GM12891 (cell line): Measurements from ENCODE around the gene EBF3.

ENCODE experiments used
- POLR2A ChIP-seq: IDR thresholded peaks from 2 replicates; pipeline ENCODE4 v1.6.1; 2011; ENCODE audit warnings: low read depth, low read length, control low read depth
- POLR2AphosphoS5 ChIP-seq: IDR thresholded peaks from 2 replicates; pipeline ENCODE4 v1.6.1; 2011; ENCODE audit warnings: low read depth, low read length, control low read depth
- TAF1 ChIP-seq: IDR thresholded peaks from 2 replicates; pipeline ENCODE4 v1.6.1; 2011; ENCODE audit warnings: low read depth, low read length, control low read depth

GRCh38 chr10:129945526-129945925, 18.5 kb downstream of the EBF3 start:
- no peak for TF ChIP-seq POLR2AphosphoS5
- no peak for TF ChIP-seq POLR2A
- TF ChIP-seq TAF1 = no peak
